Fibroblast of villous mesenchyme (primary cell): ENCODE measurements around the gene TMEM19. TPM values are rescaled to one million over a fixed set of nuclear protein-coding genes. Genes with fewer than 3 reads are reported as not detected.
A peak's percentile ranks its signal among the peaks of the same experiment; 100 is the strongest.
"Not testable (repeated sequence)": the region's sequence is repeated elsewhere in the genome, so short reads cannot be mapped to it uniquely, and the experiment has no call there.

Experiments
- DNase-seq: peaks from one replicate; pipeline ENCODE4 v3.0.0-alpha.2; 2010; ENCODE audit warnings: low read depth
- H3K4me3 ChIP-seq: 2 replicates; pipeline ENCODE4 v1.5.1; 2011; ENCODE audit warnings: low read depth, mild to moderate bottlenecking, low read length
- CTCF ChIP-seq: IDR thresholded peaks from 2 replicates; pipeline ENCODE4 v1.5.1; 2012; ENCODE audit warnings: low read depth, mild to moderate bottlenecking, low read length; ENCODE audit not compliant: insufficient read depth
- total RNA-seq: library from RNA; depleted of rRNA; stranded (reverse); fragments of >200 nt; gene quantifications from 2 replicates; pipeline ENCODE4 v1.2.3, GENCODE V29; 2012

Gene TMEM19
- total RNA-seq, 1 donor: 37.1 TPM

GRCh38 chr12:71684081-71684480 lies 1.8 kb upstream of the TMEM19 start:
- peak; percentile 14 for DNase-seq
- no peak for TF ChIP-seq CTCF
- no peak overlapping the region for H3K4me3 ChIP-seq

GRCh38 chr12:71685312-71685906 lies 473 bp upstream of the TMEM19 start:
- TF ChIP-seq CTCF: no peak
- H3K4me3 ChIP-seq: peak overlapping the region; percentile 85
- DNase-seq: no peak

DNA sequence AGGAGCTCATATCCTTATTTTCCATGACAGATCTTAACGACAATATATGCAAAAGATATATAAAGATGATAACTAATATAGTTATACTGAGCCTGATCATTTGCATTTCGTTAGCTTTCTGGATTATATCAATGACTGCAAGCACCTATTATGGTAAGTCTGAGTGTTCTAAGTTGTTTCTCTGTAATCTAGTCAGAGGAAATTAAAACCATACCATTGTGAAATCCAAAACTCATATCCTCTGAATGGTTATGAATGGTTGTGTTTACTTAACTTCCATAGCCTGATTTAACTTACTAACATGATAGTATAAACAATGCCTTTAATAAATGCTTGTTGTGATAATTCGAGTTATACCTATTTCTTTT lies 760 bp downstream of the TMEM19 start:
- TF ChIP-seq CTCF: no peak
- peak overlapping the region; percentile 85 for H3K4me3 ChIP-seq
- DNase-seq: peak; percentile 51

GRCh38 chr12:71687172-71687571 lies 1.3 kb downstream of the TMEM19 start:
- H3K4me3 ChIP-seq: peak overlapping the region; percentile 85

DNA sequence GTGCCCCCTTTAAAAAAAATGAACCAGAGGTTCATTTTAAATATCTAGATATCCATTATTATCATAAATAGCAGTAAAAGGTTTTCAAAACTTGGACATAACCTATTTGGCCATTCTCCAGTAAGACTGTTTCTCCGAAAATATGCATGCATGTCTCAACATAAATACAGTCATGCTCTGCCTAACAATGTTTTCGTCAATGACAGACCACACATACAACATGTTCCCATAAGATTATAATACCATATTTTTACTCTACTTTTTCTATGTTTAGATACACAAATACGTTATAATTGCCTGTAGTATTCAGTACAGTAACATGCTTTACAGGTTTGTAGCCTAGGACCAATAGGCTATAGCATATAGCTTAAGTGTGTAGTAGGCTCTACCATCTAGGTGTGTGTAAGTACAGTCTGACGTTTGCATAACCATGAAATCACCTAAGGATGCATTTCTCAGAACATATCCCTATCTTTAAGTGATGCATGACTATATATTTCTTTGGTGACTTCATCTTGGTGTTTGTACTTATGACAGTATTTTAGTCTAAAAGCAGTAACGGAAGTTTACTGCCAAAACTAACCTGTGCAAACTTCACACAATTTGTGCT lies 3.2 kb downstream of the TMEM19 start:
- no peak overlapping the region for H3K4me3 ChIP-seq
- TF ChIP-seq CTCF: no peak
- no peak for DNase-seq

More at GRCh38 chr12:71687172-71687571, 1.3 kb downstream of the TMEM19 start:
- not testable (repeated sequence) for DNase-seq

DNA sequence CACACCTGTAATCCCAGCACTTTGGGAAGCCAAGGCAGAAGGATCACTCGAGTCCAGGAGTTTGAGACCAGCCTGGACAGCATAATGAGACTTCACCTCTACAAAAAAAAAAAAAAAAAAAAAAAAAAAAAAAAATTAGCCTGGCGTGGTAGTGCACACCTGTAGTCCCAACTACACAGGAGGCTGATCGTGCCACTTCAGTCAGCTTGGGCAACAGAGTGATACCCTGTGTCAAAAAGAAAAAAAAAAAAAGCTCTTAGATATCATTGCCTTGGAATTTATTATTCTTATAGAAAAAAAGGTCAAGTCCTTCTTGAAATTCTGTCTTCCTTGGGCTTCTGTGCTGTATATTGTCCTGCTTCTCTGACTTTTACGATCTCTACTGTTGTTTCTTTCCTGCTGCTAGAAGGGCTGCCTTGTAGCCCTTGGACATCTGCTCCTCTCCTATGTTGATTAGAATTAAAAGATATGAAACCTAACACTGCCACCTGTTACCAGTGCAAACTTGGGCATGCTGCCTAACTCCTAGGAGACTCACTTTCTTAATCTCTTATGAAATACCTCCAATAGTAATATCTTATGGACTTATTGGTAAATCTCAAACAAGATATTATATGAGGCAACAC lies 5.7 kb downstream of the TMEM19 start:
- no peak for TF ChIP-seq CTCF
- H3K4me3 ChIP-seq: no peak overlapping the region
- DNase-seq: no peak

DNA sequence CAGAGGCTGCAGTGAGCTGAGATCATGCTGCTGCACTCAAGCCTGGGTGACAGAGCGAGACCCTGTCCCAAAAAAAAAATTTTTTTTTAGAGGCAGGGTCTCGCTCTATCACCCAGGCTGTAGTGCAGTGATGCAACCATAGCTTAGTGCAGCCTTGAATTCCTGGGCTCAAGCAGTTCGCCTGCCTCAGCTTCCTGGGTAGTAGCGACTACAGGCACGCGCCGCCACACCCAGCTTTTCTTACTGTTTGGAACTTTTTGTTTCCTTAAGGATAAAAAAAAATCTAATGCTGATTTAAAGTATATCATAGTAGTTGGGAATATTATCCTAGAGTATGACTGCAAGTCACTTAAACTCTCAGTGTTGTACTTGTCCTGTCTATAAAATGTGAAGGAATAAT lies 7.2 kb downstream of the TMEM19 start:
- no peak overlapping the region for H3K4me3 ChIP-seq
- no peak for TF ChIP-seq CTCF
- DNase-seq: no peak

- not testable (repeated sequence) for DNase-seq, H3K4me3 ChIP-seq
Observed at GRCh38 chr12:71693651-71694050, 7.8 kb downstream of the TMEM19 start.
